HUDEP-2 (cell line): Measurements from ENCODE around the gene BMP7.

Source experiments
- DNase-seq, 76 experiments: peaks; one replicate each; lab custom pipeline; 2025; ENCODE audit not compliant: unreplicated experiment in 76 of 76; lab: John Stamatoyannopoulos, UW

Gene BMP7

DNA sequence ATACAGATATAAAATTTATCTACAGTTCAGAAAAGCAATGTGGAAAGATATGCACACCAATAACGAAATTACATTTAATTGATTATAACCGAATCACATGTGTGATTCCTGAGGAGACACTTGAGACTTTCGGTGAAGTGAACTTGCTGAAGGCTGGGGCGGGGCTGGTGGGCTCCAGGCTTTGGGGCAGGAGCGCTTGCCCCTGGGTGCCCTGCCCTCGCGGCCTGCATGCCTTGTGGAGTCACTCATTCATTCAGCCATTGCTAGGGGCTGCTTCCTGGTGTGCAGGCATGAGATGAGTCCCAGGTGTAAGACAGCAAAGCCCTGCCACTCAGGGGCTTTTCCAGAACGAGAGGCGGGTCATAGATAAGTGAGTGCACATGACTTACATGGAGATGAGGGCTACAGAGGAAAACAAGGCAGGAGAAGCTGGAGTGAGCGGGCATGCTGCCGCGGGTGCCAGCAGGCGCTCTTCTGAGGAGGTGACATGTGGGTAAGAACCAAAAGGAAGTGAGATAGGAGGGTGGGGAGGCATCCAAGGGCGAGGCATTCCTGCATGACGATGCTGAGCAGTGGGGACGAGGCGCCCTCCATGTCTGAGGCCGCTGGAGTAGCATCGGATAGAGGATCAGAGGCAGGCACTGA is 88.7 kb downstream of the BMP7 start:
- DNase-seq = no peak

DNA sequence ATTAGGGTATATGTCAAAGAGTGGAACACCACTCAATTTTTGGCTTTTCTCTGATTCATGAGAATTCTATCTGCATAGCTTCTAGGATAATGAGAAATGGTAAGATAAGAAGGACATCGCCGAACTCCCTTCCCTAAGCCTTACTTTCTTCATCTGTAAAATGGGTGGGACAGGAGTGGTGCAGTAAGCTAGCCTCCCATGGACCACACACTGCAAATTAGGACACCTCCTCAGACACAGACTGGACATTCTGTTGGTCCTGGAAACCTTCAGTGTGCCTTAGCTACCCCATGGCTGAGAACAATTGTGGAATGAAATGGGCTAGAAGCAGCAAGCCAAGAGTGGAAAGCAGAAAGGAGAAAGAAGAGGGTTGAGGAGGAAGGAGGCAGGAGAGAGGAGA is 89.6 kb downstream of the BMP7 start:
- no peak for DNase-seq

DNA sequence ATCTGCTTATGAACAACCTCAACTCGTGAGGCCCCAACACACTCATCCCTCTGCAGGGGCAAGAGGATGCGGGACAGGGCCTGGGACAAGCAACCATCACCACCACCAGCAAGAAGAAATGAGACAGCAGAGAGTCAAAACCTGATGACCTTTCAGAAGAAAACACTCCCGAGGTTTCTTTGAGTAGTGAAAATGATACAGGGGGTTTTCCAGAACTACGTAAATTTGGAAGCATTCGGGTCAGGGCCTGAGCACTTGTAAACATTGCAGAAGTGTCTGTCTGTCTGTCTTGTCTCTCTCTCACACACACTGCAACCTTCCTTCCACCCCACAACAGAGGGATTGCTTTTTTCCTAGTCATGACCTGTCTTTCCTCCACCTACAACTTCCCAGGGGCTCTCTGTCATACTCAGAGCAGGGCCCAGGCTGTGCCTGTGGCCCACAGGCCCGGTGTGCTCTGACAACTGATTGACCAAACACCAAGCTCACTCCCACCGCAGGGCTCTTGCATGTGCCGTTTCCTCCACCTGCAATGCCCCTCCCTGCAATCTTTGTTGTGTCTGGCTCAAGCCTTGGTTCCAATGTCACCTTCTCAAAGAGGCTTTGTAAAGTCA is 90.9 kb downstream of the BMP7 start:
- DNase-seq = no peak

DNA sequence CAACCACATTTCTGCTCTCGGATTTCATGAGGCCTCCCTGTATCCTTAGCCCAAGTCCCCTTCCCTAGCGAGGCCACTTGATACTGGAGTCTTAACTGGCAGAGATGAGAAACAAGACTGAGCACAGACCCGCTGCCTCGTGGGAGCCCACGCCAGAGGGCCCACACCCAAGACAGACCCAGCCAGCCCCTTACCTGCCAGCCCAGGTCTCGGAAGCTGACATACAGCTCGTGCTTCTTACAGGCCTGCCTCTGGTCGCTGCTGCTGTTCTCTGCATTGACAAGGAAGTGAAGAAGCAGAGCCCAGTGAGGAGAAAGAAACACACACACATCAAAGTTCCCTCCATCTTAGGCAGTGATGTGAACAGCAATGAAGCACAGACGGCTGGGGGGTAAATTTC is 91.7 kb downstream of the BMP7 start:
- DNase-seq = no peak

DNA sequence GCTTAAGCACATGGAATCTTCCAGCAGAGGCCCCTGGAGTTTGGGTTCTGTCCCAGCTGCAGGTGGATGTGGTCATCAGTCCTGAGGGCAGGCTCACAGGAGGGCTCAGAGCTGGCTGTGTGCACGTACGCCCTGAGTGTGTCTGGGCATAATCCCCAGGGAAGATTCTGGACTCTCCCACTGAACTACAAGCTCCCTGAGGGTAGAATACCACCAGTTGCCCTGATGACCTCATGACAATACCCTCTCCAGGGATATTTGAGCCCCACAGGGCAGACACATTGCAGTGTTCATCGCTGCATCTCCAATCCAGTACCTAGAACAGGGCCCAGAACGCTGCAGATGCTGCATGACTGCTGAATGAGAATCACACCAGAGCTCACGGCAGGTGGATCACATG is 92.5 kb downstream of the BMP7 start:
- DNase-seq = no peak

DNA sequence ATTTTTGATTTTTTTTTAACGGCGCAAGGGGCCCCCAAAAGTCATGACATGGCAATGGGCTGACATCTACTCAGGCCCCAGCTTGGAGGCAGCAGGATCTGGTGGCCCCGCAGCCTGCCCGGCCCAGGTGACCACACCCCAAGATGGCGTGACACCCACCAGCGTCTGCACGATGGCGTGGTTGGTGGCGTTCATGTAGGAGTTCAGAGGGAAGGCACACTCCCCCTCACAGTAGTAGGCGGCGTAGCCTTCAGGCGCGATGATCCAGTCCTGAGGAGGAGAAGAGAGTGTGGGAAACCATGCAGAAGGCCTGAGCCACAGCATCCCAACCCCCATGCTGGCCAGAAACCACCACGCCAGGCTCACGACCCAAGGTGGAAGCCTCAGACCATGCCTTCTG is 93.4 kb downstream of the BMP7 start:
- no peak for DNase-seq

DNA sequence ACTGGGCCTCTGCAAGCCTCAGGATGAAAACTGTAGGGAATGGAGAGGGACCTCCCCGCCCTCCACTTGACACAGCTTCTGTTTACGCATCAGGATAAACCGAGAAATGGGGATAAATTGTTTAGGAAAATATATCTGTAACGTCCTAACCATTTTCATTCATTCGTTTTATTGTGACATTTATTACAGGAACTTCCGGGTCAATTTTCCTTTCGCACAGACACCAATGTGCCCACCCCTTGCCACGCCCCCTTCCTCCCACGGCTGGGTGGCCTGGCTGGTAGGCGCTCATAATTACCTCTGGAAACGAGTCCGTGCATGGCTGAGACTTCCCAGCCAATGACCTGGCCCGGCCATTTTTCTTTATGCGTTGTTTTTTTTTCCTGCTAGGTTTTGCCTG is 96.1 kb downstream of the BMP7 start:
- DNase-seq = no peak

DNA sequence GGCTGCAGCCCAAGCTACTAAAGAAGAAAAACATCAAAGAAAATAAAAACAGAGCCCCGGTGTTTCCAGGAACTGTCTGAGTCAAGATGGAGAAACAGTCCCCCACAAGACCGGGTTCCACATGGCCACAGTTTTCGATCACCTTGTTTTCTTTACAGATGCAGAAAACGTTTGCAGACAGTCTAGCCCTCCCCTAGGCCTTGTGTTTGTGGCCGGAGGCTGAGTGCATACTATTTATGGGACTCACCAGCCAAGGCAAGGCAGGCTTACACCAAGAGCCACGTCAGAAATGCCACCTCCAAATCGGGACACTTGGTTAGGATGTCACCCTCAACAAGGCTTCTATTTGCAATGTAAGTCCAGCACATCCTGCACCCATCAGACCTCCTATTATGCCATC is 97.3 kb downstream of the BMP7 start:
- no peak for DNase-seq

DNA sequence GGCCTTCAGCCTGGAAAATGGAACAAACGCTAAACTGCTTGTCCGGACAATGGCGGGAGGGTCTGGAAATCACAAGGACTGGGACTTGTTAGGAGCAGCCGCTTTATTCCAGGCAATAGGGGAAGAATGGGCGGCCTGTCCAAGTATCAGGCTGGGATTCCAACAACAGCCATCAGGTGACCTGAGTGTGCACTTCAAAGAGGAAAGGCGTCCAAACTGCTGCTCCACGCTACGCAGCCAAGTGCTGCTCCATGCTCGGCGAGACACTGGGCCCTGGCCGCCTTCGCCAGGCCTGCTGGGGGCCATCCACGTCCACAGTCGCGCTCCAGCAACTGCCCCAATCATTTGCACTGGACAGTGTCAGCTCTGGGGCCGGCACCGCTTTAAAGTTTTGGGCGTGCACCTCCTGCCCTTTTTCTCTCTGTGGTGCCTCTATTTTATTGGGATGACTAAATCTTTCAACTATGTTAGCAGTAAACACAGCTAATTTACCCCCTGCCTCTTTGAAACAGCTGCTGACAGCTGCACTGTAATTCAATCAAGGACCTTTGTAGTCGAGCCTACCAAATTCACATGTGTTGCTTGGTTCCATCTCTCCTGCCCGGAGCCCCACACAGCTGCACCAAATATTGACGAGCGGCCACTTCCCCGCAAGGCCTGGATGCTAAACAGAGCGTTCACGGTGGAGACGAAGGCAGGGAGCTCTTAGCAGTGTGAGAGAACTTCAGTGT is 98.3 kb downstream of the BMP7 start:
- no peak for DNase-seq

DNA sequence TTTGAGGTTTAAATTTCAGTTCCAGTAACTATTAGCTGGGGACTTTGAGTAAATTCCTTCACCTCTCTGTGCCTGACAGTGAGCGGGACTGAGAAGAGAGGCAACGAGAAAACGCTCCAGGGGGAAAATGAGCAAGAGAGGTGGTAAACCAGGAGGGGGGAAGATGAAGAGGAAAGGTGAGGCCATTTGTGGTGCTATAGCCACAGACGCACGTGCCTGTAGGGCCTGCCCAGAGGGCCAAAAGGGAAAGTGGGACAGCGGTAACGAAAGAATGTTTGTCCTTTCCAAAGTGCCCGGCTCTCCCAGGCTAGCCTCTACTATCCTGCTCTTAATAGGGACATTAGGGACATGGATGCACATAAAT is 99.2 kb downstream of the BMP7 start:
- no peak for DNase-seq

DNA sequence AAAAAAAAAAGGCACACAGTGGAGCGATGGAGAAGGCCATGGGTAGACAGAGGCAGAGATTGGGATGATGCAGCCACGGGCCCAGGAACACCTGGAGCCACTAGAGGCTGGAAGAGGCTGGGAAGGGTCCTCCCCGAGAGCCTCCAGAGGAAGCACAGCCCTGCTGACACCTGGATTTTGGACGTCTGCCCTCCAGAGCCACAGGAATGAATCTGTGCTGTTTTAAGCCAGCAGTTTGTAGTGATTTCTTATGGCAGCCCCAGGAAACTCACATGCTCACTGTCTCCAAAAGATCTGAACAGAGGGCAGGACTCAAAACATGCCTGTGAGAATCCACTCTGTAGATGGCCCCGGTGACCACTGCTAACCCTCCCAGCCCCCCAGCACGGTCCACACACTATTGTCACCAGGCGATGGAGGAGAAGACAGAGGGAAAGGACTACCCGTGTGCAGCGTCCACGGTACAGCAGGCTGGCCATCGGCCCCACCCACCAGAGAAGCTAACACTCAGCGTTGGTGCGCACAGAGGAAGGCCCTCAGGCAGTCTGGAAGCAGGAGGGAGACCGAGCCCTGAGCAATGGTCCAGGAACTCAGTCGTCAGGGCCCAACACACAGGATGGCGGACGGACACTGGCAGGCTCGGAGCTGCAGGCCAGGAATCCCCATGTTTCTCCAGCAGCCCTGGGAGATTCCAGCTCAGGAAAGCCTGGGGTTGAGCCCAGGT is 99.7 kb downstream of the BMP7 start:
- DNase-seq = no peak

DNA sequence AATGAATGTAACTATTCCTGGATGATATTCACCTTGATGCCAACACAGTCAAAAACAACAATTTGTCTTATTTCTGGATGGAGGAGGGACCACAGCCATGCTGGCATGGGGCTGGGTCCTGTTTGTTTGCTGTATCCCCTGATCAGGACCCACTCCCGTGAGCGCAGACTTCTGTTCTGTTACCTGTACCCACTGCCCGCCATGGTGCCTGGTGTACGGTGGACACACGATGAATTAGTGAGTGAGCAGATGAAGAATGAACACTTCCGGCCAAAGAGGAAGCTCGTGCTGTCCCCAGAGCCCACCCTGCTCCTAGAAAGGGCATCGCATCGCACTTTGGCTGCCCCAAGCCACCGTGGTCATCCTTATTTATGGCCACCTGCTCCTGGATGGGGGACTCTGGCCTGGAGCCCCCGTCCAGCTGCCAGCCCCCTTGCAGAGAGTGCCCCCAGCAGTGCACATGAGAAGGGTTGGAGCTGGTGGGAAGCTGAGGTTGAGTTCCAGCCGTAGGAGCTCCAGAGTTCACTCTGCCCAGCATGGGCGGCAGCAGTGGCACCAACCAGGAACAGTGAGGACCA is 100.9 kb downstream of the BMP7 start:
- DNase-seq = no peak

DNA sequence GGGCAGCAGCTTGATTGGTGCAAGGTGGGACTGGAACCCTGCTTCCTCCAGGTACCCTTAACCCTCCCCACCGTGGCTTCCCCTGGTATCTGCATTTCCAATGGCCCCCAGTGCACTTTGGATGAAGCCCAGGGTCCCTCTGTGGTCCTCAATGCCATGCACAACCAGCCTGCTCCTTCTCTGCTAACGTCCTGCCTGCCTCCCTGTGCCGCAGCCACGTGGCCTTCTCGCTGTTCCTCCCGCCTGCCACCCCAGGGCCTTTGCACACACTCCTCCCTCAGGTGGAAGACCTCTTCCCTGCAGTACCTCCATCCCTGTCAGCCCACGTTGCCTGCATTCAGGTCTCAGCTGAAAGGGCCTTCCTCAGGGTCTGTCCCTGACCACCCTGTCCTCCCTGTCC is 101.6 kb downstream of the BMP7 start:
- DNase-seq = no peak

DNA sequence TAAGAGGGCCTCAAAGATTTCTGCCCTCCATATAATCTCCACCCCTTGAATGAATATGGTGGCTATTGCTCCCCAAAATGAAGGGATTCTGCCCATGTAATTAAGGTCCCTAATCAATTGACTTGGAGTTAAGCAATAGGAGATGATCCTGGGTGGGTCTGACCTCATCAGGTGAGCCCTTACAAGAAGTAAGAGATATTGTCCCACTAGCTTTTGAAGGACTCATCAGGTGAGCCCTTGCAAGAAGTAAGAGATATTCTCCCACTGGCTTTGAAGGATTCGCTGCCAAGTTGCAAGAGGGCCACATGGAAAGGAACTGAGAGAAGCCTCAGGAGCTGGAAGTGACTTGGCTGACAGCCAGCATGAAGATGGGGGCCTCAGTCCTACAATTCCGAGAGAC is 103.4 kb downstream of the BMP7 start:
- DNase-seq = no peak

DNA sequence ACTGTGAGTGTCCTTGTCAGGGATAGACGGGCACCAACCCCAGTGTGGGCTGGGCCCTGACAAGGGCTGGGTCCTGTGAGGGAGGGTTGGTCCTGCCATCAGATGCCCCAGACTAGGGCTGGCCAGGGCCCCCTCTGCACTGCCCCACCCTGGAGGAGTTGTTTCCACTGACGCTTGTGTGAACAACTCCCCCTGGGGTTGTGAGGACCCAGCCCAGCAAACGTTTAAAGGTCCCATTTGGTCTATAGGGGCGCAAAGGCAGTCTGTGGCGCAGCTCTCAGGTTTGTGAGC is 104.1 kb downstream of the BMP7 start:
- no peak for DNase-seq

DNA sequence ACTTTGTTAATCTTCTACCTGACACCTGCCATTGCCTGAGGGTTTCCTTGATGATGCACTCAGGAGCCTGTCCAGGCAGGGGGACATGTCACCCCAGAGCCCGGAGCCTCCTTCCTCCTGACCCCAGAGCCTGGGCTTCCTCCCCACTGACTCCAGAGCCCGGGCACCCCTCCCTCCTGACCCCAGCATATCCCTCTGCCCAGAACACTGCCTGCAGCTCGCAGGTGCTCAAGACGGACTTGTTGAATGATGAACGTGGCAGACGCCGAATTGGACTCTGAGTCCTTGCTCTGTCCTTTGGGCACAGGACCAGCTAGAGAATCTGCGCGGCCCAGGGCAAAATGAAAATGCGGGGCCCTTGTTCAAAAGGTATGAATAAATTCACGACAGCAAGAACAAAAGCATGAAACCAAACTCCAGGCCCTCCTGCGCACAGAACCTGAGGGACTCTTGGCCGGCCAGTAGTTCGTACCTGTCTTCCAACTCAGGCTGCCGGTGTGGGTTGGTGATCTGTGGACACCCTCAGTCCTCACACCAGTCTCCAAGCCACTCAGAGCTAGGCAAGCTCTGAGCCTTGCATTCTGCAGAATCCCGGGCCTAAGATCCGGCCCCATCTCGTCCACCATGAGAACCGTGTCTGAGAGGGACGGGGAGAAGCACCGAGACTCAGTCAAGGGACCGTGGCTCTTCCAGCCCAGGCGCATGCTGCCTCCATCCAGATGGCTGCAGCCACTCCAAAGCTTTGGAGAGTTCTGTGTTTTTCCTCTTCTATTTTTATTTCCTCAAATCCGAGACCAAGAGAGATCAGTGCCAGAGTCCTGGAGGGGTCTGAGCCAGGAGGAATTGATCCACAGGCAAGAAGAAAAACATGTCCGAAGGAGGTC is 104.7 kb downstream of the BMP7 start:
- DNase-seq = no peak

DNA sequence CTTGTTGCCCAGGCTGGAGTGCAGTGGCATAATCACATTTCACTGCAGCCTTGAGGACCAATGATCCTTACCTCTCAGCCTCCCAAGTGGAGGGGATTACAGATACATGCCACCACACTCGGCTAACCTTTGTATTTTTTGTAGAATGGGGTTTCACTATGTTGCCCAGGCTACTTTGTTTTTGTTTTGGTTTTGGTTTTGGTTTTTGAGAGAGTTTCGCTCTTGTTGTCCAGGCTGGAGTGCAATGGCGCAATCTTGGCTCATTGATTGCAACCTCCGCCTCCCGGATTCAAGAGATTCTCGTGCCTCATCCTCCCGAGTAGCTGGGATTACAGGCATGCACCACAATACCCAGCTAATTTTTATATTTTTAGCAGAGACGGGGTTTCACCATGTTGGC is 105.5 kb downstream of the BMP7 start:
- no peak for DNase-seq

DNA sequence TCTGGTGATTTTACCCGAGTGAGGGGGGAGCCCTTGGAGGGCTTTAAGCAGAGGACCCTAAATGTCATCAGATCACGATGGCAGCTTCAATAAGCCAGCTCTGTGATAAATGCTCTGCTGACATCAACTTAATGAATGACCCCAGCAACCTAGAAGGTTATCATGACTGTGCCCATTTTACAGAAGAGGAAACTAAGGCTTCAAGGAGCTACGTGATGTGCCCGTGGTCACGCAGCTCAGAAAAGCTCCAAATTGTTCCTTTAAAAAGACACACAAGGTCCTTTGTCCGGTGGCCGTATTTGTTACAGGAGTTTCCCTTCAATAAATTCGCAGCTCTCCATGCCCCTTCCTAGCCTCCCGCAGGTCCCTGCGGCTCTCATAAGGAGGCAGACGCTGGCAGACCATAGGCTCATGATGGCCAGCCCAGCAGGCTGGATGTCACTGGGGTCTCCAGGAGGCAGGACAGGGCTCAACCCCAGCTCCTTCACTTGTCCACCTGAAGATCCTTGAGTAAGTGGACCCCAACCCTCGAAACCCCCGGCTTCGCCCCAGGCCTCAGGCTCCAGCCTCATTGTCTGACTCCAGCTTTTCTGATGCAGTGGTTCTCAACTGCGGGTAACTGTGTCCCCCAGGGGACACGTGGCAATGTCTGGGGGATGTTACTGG is 106.4 kb downstream of the BMP7 start:
- no peak for DNase-seq

DNA sequence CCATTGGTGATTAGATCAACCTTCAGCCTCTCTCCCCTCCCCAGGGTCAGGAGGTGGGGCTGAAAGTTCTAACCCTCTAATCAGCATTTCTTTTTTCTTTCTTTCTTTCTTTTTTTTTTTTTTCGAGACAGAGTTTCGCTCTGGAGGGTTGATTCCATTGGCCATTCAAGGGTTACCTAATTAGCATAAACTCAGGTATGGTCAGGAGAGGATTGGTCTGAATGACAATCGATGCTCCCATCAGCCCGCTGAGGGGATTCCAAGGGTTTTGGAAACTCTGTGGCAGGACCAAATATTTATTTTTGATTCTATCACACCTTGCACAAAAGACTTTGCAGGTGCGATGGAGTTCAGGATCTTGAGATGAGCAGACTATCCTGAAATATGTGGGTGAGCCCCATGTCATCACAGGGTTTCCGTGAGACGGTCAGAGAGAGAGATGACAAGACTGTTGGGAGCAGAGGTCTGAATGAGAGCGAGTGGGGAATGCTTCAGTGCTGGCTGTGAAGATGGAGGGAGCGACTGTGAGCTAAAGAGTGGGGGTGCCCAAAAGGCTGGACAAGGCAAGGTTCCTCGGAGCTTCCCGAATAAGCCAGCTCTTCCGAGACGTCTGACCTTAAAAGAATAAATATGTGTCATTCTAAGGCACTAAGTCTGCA is 107.1 kb downstream of the BMP7 start:
- no peak for DNase-seq

DNA sequence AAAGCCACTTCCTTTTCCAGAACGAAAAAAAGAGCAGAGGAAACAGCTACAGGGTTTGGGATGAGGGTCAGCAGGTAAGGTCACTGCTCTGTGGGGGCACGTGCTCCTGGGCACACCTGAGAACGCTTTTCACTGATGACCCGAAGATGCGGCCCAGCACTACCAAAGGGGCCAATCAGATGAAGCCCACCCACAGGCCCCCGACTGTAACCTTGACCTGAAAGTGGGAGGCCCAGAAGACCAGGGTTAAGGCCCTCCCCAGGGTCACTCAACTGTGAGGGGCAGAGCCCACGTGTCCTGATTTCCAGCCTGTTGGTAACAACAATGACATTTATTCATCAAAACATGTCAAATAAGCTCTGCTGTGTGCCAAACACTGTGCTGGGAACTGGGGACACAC is 108.0 kb downstream of the BMP7 start:
- no peak for DNase-seq
